Keratinocyte (primary cell): ENCODE data around the gene TSPY9. TPM values are rescaled to one million over a fixed set of nuclear protein-coding genes. Genes with fewer than 3 reads are reported as not detected.
"Not testable (repeated sequence)": the region's sequence is repeated elsewhere in the genome, so short reads cannot be mapped to it uniquely, and the experiment has no call there.

ENCODE experiments used
- DNase-seq: peaks from one replicate; pipeline ENCODE4 v3.0.0-alpha.2; 2011; ENCODE audit warnings: low read depth, missing footprints, low spot score
- FAIRE-seq: peaks from 2 replicates; lab custom pipeline; 2011; peaks lifted over from hg19 to GRCh38; lab: Jason Lieb, UNC
- H2AFZ ChIP-seq: 2 replicates; pipeline ENCODE4 v1.6.0; 2012; ENCODE audit warnings: low read length, control low read depth, inconsistent platforms; ENCODE audit not compliant: control insufficient read depth
- H3K27ac ChIP-seq: 2 replicates; pipeline ENCODE4 v1.5.1; 2011; ENCODE audit warnings: low read length; ENCODE audit not compliant: control insufficient read depth, insufficient read depth
- H3K27me3 ChIP-seq: 3 replicates; pipeline ENCODE4 v1.6.0; 2011; ENCODE audit warnings: low read length; ENCODE audit not compliant: control insufficient read depth, insufficient read depth; ENCODE audit errors: extremely low read depth
- H3K36me3 ChIP-seq, 2 experiments: 2 replicates in 1 of 2; 3 replicates in 1 of 2; pipeline ENCODE4 v1.5.1; 2011; ENCODE audit warnings: low read length in 2 of 2, mild to moderate bottlenecking in 1 of 2; ENCODE audit not compliant: control insufficient read depth in 2 of 2, insufficient read depth in 2 of 2; ENCODE audit errors: extremely low read depth in 1 of 2
- H3K4me1 ChIP-seq: 3 replicates; pipeline ENCODE4 v1.5.1; 2011; ENCODE audit warnings: low read length; ENCODE audit not compliant: control insufficient read depth, insufficient read depth; ENCODE audit errors: extremely low read depth
- H3K4me2 ChIP-seq: 3 replicates; pipeline ENCODE4 v1.6.0; 2011; ENCODE audit warnings: low read depth, low read length; ENCODE audit not compliant: control insufficient read depth, insufficient read depth; ENCODE audit errors: extremely low read depth
- H3K4me3 ChIP-seq, 3 experiments: fragments of 200-600 bp in 1 of 3; sonication (generic) in 1 of 3; 2 replicates in 2 of 3; 3 replicates in 1 of 3; pipeline ENCODE4 v1.5.1; 2011 to 2016; ENCODE audit warnings: low read length in 3 of 3, mild to moderate bottlenecking in 3 of 3, control low read depth in 2 of 3, inconsistent platforms in 1 of 3, low read depth in 1 of 3, mixed read lengths in 1 of 3, mixed run types in 1 of 3, moderate library complexity in 1 of 3; ENCODE audit not compliant: control insufficient read depth in 2 of 3, insufficient read depth in 2 of 3; ENCODE audit errors: extremely low read depth in 1 of 3
- H3K79me2 ChIP-seq: 2 replicates; pipeline ENCODE4 v1.6.0; 2012; ENCODE audit warnings: low read length; ENCODE audit not compliant: control insufficient read depth, insufficient read depth
- H3K9ac ChIP-seq: 3 replicates; pipeline ENCODE4 v1.6.0; 2011; ENCODE audit warnings: low read length; ENCODE audit not compliant: control insufficient read depth, insufficient read depth; ENCODE audit errors: extremely low read depth
- H3K9me1 ChIP-seq: 3 replicates; pipeline ENCODE4 v1.6.0; 2011; ENCODE audit warnings: low read length; ENCODE audit not compliant: control insufficient read depth, insufficient read depth; ENCODE audit errors: extremely low read depth
- H3K9me3 ChIP-seq: 2 replicates; pipeline ENCODE4 v1.5.1; 2012; ENCODE audit warnings: low read depth, low read length; ENCODE audit not compliant: control insufficient read depth
- H4K20me1 ChIP-seq: 3 replicates; pipeline ENCODE4 v1.6.0; 2011; ENCODE audit warnings: low read length; ENCODE audit not compliant: control insufficient read depth, insufficient read depth; ENCODE audit errors: extremely low read depth
- dilution Hi-C: fragments of 300-500 bp; cut with MboI; formaldehyde crosslinking; loops from one replicate; pipeline ENCODE4 v1.7.0; 2020; ENCODE audit warnings: low sequenced_read_pairs; ENCODE audit not compliant: extremely low pct_ligation_motif_present
- polyA minus RNA-seq, 3 experiments: library from RNA; depleted of rRNA, polyadenylated mRNA; stranded (reverse); fragments of >200 nt; gene quantifications; 1 replicate in 1 of 3; 2 replicates in 1 of 3; 3 replicates in 1 of 3; pipeline ENCODE4 v1.2.3, GENCODE V29; 2011
- polyA plus RNA-seq, 5 experiments: library from polyadenylated mRNA; depleted of rRNA in 3 of 5; stranded (reverse) in 3 of 5; stranded (forward) in 1 of 5; unstranded in 1 of 5; fragments of >200 nt; gene quantifications; 1 replicate in 1 of 5; 2 replicates in 3 of 5; 3 replicates in 1 of 5; pipeline versions ENCODE4 v1.2.1 to v1.2.3, GENCODE V29; 2011 to 2012; ENCODE audit warnings: missing spikeins in 2 of 5, low read depth in 1 of 5, low replicate concordance in 1 of 5

Gene TSPY9, protein sequence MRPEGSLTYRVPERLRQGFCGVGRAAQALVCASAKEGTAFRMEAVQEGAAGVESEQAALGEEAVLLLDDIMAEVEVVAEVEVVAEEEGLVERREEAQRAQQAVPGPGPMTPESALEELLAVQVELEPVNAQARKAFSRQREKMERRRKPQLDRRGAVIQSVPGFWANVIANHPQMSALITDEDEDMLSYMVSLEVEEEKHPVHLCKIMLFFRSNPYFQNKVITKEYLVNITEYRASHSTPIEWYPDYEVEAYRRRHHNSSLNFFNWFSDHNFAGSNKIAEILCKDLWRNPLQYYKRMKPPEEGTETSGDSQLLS
- not detected in 3 replicates for polyA plus RNA-seq
- not detected for polyA plus RNA-seq (2011; ENCODE audit: low read depth)
- not detected in 2 replicates for polyA plus RNA-seq (2011; cell fraction: cytosol; rRNA removed)
- polyA plus RNA-seq (2011; cell fraction: nucleus; rRNA removed): not detected in 2 replicates
- not detected in 2 replicates for polyA plus RNA-seq (2012; ENCODE audit: low replicate concordance)
- polyA minus RNA-seq: not detected in 3 replicates
- not detected for polyA minus RNA-seq (2011; cell fraction: cytosol; rRNA and poly(A)+ RNA removed)
- polyA minus RNA-seq (2011; cell fraction: nucleus; rRNA and poly(A)+ RNA removed): not detected in 2 replicates

DNA sequence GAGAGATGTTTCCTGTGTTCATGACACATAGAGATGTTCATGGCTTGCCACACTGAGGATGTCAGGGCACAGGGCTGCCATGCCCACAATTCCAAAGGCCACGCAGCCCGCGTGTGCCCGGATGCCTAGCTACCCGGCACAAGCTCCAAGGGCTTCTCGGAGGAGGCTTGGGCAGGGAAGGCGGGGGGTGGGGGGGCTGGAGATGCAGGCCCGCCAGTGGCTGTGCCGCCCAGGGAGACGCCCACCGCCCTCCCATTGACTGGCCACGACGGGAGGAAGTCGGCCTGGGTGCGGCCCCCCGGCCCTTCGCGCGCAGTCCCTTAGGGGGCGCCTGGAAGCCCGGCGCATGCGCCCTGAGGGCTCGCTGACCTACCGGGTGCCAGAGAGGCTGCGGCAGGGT is at the start of gene TSPY9:
Gene TSPY9, plus strand, starts transcription at position 301 of the 400 bp plus-strand sequence. Its CDS starts 46 bp downstream, at position 347.
- H3K36me3 ChIP-seq, H3K4me2 ChIP-seq, H3K4me1 ChIP-seq, H4K20me1 ChIP-seq, H3K9me3 ChIP-seq, H3K27me3 ChIP-seq, dilution Hi-C loops, H3K4me3 ChIP-seq, DNase-seq, H3K9ac ChIP-seq, H3K79me2 ChIP-seq, H2AFZ ChIP-seq, H3K27ac ChIP-seq, FAIRE-seq, H3K9me1 ChIP-seq: not testable (repeated sequence)

- H3K36me3 ChIP-seq, FAIRE-seq, H3K27ac ChIP-seq, DNase-seq, H3K79me2 ChIP-seq, H4K20me1 ChIP-seq, H2AFZ ChIP-seq, H3K9me1 ChIP-seq, H3K9ac ChIP-seq, H3K9me3 ChIP-seq, H3K4me2 ChIP-seq, dilution Hi-C loops, H3K4me3 ChIP-seq, H3K4me1 ChIP-seq, H3K27me3 ChIP-seq: not testable (repeated sequence)
These were observed 20.4 kb upstream of the TSPY9 start, which contains the start of gene TSPY1 for GRCh38 chrY:9466655-9467054. Gene TSPY1 (plus strand): TSS chrY:9466955. CDS start chrY:9467001, 46 bp downstream.

GRCh38 chrY:9504396-9504795 is 17.3 kb downstream of the TSPY9 start:
- H3K4me2 ChIP-seq, H3K4me1 ChIP-seq, H4K20me1 ChIP-seq, H3K27ac ChIP-seq, H3K36me3 ChIP-seq, H3K9me1 ChIP-seq, FAIRE-seq, H3K4me3 ChIP-seq, H3K9me3 ChIP-seq, DNase-seq, H3K9ac ChIP-seq, H2AFZ ChIP-seq, H3K27me3 ChIP-seq, dilution Hi-C loops, H3K79me2 ChIP-seq: not testable (repeated sequence)

- H3K4me1 ChIP-seq, H2AFZ ChIP-seq, H3K36me3 ChIP-seq, FAIRE-seq, H3K9me3 ChIP-seq, H3K9ac ChIP-seq, H3K4me2 ChIP-seq, H3K27ac ChIP-seq, H4K20me1 ChIP-seq, H3K79me2 ChIP-seq, DNase-seq, dilution Hi-C loops, H3K9me1 ChIP-seq, H3K27me3 ChIP-seq, H3K4me3 ChIP-seq: not testable (repeated sequence)
These were observed 29.2 kb downstream of the TSPY9 start for GRCh38 chrY:9516287-9516686.

DNA sequence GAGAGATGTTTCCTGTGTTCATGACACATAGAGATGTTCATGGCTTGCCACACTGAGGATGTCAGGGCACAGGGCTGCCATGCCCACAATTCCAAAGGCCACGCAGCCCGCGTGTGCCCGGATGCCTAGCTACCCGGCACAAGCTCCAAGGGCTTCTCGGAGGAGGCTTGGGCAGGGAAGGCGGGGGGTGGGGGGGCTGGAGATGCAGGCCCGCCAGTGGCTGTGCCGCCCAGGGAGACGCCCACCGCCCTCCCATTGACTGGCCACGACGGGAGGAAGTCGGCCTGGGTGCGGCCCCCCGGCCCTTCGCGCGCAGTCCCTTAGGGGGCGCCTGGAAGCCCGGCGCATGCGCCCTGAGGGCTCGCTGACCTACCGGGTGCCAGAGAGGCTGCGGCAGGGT is 40.5 kb downstream of the TSPY9 start, which contains the start of gene TSPY10:
Gene TSPY10, plus strand, starts transcription at position 301 of the 400 bp plus-strand sequence. Its CDS starts 46 bp downstream, at position 347.
- H3K4me3 ChIP-seq, H3K36me3 ChIP-seq, DNase-seq, FAIRE-seq, H3K9ac ChIP-seq, H2AFZ ChIP-seq, H3K79me2 ChIP-seq, H3K27ac ChIP-seq, H3K9me1 ChIP-seq, H4K20me1 ChIP-seq, H3K27me3 ChIP-seq, H3K9me3 ChIP-seq, H3K4me1 ChIP-seq, H3K4me2 ChIP-seq, dilution Hi-C loops: not testable (repeated sequence)
